GM18907 (cell line): ENCODE results near the gene CTTN.
A peak's percentile ranks its signal among the peaks of the same experiment; 100 is the strongest.
"Not testable (repeated sequence)": the region's sequence is repeated elsewhere in the genome, so short reads cannot be mapped to it uniquely, and the experiment has no call there.

ENCODE experiments used
- ATAC-seq: cut with Tn5 transposase; IDR thresholded peaks from one replicate; pipeline ENCODE4 v1.9.1; 2021; ENCODE audit warnings: mild to moderate bottlenecking, moderate library complexity; ENCODE audit not compliant: unreplicated experiment

The CTTN gene

DNA sequence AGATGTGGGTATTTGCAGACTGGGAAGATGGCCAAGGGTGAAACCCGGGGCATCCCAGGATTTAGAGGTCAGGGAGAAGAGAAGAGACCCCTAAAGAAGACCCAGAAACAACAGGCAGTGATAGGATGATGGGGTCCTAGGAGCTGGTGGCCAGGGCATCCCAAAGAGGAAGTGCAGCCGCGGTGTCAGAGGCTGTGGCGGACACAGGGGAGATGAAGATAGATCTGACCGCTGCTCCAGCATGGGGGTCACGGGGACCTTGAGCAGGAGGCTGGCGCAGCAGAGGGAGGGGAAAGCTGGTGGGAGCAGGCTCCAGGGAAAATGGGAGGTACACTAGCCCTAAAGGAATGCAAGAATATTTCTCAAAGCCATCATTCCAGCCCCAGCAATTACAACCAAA is 47.3 kb downstream of the CTTN start:
- no peak for ATAC-seq

- ATAC-seq, result no peak
Measured at GRCh38 chr11:70448983-70449567, 50.7 kb downstream of the CTTN start.

GRCh38 chr11:70454197-70454767 is 56.0 kb downstream of the CTTN start:
- ATAC-seq, result no peak

DNA sequence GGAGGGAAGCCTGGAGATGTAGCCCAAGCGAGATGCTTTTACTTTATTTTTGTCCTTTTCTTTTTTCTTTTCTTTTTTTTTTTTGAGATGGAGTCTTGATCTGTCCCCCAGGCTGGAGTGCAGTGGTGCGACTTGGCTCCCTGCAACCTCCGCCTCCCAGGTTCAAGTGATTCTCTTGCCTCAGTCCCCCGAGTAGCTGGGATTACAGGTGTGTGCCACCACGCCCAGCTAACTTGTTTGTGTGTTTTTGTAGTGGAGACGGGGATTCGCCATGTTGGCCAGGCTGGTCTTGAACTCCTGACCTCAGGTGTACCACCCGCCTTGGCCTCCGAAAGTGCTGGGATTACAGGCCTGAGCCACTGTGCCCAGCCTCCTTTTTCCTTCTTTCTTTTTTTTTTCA is 56.5 kb downstream of the CTTN start:
- not testable (repeated sequence) for ATAC-seq

- no peak for ATAC-seq
Measured at GRCh38 chr11:70455354-70455753, 57.0 kb downstream of the CTTN start.

GRCh38 chr11:70456921-70457532 is 58.7 kb downstream of the CTTN start:
- no peak for ATAC-seq

- no peak for ATAC-seq
Measured at GRCh38 chr11:70458736-70459135, 60.4 kb downstream of the CTTN start.

GRCh38 chr11:70460111-70460510 is 61.8 kb downstream of the CTTN start:
- no peak for ATAC-seq

DNA sequence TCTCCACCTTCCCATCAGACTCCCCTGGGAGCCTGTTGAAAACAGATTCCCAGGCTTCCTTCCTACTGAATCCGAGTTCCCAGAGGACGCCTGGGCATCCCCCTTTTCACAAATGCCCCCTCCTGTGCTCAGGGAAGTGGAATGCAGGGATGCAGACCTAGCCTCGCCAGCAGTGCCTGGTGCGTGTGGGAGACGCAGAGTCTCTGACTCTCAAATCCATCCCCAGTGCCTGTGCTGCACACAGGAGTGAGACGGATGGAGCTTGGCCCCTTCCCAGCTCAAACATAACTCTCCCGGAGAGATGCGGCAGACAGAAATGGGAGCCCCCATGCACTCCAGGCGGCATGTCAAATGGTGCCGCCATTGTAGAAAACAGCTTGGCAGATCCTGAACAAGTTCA is 62.6 kb downstream of the CTTN start:
- ATAC-seq, result no peak

- no peak for ATAC-seq
Measured at GRCh38 chr11:70462818-70463477, 64.6 kb downstream of the CTTN start.

DNA sequence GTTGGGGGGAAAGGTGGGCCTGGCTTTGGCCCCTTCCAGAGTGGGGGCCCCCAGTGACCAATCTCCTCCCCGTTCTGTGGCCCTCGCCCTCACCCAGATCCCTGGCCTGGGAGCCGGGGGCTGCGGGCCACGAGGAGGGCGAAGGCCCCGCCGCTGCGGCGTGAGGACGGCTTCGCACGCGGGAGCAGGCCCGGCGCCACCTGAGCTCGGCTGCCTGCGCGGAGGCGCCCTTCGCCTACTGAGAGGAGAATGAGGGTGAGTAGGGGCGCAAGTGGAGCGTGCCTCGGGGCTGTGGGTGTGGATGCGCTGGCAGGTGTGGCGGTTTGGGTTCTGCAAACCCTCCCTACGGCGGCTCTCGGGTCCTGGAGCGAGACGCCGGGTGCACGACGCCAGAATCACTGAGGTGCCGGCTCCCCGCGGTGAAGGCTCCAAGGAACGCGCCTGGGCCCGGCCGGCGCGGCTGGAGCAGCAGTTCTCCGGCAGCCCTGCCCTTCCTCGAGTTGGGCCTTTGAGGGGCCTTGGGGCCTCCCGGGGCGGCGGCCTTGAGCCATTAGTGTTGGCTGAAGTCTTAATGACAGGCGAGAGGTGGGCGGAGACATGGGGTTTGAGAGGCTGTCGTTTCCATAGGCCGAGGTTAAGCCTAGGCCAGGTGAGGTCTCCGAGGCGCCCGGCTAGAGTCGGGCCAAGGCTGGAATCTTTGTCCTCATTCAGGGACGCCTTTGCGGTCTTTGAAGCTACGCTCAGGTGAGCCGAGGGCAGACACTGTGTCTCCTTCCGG is 65.3 kb downstream of the CTTN start:
- ATAC-seq, result no peak

DNA sequence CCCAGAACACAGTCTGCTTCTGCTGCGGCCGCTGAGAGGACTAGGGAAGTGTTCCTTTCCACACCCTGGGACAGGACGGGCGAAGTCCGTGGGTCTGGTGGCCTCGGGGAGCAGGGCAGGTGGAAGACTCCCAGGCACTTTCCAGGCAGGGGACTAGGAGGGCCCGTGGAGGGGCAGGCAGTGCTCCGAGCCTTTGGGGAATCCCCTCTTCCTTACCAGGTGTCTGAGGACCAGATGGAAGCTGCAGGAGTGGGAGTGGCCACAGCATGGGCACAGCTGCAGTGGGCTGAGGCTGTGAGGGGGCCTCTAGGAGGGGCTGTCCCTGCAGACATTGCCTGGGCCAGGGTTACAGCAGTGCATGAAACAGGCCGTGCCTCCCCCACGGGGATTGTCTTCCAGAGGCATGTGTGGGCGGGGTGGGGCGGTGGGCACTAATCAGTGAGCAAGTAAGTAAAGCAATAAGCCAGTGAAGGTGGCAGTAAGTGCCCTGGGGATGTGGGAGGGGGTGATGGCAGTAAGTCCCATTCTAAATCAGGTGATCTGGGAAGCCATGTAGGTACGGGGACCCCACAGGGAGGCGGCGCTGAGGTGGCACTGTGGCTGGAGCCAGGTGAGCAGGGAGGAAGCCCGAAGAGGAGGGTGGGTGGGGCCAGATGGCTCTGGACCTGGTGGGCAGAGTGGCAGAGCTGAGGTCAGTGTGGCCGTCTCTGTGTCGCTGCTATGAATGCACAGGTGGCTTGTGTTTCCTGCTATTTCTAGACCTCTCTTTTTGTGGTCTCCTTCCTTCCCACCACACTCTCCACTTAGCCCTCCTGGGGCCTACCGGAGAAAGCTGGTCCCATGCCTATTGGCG is 66.4 kb downstream of the CTTN start:
- ATAC-seq, result no peak

DNA sequence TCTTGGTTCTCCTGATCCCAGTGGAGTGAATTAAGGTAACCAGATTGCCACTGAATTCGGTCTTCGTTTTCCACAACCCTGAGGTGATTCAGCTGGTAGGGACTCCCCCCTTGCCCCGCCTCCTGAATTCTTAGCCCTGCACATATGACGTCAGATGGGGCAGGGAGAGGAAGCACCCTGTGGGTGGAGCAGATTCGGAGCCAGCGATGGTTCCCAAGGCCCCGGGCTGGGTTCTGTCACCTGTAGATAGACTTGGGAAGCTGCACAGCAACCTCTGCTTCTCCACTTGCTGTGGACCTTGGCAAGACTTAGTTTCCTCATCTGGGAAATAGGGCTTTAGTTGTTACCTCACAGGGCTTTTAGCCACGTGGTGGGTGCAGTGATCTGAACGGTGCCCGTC is 67.8 kb downstream of the CTTN start:
- no peak for ATAC-seq

- ATAC-seq, result no peak
Measured at GRCh38 chr11:70466596-70466995, 68.3 kb downstream of the CTTN start.

DNA sequence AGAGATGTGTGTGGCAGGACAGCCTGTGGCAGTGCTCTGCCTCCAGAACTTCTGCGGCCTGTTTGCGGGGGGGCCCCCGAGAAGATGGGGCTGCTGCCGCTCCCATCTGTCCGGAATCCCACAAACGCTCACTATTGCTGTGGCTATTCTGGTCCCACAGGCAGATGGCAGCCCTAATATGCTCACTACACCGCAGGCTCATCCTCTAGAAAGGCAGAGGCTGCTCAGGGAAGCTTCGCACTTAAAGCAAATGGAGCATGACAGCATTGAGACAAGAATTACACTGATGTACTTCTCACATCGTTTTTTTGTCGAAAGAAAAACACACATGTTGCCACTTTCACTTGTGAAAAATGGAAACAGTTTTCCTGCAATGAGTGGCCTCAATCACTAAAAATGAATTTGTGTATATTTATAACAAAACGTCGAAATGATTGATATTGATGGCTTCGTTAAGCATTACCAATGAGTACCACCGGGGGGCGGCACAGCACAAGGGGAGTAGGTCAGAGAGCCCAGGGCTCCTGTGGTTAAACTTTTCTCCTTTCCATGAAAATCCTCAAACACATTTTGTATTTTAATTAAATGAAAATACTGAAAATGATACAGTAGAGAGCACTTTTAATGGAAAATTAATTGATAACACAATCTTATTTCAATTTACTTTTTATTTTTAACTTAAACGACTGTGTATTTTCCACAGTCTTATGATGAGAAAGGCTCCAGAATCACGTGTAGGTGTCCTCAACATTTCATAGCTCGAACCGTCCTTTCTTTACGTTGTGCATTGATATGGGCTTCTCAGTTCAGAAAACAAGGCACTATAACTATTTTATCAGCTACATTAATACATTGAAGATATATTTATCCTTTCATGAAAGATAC is 69.1 kb downstream of the CTTN start:
- no peak for ATAC-seq

GRCh38 chr11:70468256-70469195 is 70.2 kb downstream of the CTTN start:
- ATAC-seq, result no peak

GRCh38 chr11:70470127-70470526 is 71.8 kb downstream of the CTTN start:
- ATAC-seq, result peak; percentile 65

GRCh38 chr11:70471254-70471653 is 72.9 kb downstream of the CTTN start:
- ATAC-seq, result no peak
